CD4-positive, alpha-beta T cell treated with Interleukin-6 for 4 hours (primary cell): ENCODE results near the gene ITPR2.
"Not testable (repeated sequence)": the region's sequence is repeated elsewhere in the genome, so short reads cannot be mapped to it uniquely, and the experiment has no call there.

Experiments used
- DNase-seq: peaks from one replicate; pipeline ENCODE4 v3.0.0-alpha.2; 2020; ENCODE audit warnings: mixed read lengths

Gene ITPR2

DNA sequence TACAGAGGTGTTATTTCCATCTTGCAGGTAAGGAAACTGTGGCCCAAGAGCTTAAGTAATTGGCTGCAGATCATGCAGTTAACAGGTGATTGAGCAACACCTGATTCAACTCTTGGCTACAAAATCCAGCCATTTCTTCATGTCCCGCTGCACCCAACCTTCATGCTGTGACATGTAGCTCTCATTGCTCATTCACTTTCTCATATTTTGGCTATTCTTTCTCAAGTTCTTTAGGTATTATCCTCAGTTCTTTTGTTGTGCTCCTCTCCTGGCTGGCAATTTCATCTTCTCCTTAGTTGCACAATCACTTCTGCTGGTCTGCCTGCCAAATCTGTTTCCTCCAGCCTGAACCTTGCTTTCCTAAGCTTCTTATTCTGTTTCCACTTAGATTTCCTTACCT, 336.8 kb downstream of the ITPR2 start:
- no peak for DNase-seq

- no peak for DNase-seq
Observed at GRCh38 chr12:26493656-26494055, 339.3 kb downstream of the ITPR2 start.

GRCh38 chr12:26492406-26492805, 340.6 kb downstream of the ITPR2 start:
- DNase-seq: no peak

DNA sequence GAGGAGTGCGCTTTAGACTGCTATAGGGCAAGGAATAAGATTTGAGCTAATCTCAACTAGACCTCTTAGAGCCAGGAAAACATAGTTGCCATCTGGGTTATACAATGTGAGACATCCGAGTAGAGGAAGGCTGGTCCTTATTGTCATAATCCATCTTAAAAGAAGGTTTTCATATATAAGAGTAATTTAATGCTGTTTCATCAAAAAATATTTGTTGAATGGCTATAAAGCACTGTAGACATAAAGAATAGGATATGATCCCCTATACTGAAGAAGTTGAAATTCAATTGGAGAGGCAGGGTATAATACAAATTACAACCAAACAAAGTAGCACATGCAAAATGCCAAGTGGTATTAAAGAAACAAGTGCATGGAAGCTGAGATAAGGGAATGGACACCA, 343.1 kb downstream of the ITPR2 start:
- DNase-seq: no peak

DNA sequence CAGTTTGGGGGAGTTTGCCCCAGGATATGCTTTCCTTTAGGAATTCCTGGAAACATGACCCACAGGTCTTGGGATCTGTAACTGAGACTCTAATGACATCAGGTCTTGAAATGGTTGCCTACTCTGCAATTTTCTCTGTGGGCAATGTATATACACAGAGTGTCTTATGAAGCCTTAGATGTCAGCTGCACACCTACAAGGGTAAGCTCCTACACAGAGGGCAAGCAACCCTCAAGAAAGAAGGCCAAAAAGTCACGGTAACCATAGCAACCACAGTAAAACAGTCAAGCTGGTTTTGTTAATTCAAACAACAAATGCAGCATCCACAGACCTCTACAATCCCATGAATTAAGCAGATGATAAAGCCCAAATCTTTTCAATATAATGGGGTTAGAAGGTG, 344.6 kb downstream of the ITPR2 start:
- DNase-seq: no peak

GRCh38 chr12:26473291-26473690, 359.7 kb downstream of the ITPR2 start:
- no peak for DNase-seq

DNA sequence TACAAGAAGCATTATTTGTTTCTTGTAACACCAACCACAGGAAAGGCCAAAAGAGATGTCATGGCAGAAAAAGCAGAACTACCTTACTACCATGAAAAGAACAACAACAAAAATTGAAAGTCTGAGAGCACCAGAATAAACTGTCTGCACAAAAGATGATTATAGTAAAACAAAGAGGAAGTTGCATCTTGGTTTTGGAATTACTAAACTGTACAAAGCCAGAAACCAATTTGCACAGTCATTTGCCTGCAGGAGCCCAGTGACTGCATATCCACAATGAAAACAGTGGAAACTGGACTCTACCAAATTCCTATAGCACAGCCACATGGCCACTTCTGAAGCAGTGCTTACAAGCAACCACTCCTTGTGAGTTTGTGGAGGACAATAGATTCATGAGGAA, 361.4 kb downstream of the ITPR2 start:
- no peak for DNase-seq

DNA sequence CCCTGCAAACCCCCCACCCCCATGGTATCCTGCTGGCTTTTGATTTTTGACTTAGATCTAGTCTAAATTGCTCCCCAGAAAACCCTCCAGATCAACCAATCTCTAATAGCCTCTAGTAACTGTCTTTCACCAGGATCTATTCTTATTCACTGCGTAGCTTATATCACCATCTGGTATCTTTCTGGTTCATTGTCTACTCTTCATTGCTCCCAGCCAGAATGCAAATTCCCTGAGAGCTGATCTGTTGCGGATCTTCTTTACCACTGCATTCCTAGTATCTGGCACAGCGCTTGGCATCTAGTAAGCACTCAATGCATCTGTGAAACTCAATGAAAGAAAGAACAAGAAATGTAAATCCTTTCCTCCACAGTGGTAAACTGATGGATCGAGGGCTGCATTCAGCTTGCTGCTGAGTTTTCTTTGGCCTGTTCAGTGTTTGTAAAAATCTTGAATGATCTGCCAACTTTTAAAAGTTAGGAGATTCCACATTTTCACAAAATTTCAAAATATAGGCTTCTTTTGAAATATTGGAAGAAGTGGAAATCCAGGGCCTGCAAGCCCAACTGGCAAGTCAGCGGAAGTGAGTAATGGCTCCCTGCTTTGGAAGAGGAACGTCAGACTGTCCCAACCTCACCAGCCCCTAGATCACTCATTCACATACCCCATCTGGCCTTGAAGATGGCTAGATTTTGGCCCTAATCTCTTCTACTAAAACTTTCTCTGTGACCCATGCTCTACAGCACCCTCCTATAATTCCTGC, 363.4 kb downstream of the ITPR2 start:
- no peak for DNase-seq

DNA sequence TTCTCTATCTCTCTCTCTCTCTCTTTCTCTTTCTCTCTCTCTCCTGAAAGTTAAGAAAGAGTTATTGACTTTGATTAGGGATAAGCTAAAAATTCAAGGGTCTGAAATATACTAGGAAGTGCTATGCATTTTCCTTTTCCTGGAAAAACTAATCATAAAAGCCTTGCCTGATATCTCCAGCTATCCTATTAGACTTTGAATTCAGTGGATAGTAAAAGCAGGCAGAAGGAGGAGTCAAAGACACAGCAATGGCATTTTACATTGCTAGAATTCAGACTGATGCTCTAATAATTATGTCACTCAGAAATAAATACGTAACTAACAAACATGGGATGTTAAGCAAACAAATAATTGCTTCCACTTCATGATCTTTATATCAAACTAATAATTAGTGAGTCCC, 365.6 kb downstream of the ITPR2 start:
- DNase-seq: no peak

GRCh38 chr12:26466726-26467125, 366.3 kb downstream of the ITPR2 start:
- DNase-seq: no peak

DNA sequence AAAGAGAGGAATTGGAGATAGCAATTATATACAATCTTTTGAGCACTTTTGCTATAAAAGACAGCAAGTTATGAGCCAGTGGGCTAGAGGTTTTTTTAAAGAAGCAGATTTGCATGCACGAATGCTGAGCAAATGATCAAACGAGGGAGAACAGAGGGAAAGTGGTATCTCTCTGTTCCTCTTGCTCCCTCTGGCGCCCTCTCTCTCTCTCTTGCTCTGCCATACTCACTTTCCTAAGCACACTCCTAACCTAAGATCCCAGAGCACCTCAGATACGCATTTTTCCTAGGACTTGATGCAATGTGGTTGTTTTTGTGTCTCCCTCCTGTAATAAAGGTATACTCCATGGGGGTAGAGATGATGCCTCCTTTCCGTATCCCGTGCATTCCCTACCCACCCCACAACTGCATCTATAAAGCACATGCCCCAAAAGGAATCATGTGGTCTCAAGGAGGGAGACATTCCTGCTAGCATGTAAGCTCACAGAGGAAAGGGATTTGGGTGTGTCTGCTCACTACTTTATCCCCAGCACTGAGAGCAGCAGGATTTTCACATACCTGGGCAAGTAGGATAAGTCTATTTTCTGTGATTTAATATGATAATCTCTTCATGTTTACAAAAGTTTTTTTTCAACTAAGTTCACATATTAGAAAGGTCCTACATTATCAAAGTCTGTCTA, 367.4 kb downstream of the ITPR2 start:
- DNase-seq: no peak

DNA sequence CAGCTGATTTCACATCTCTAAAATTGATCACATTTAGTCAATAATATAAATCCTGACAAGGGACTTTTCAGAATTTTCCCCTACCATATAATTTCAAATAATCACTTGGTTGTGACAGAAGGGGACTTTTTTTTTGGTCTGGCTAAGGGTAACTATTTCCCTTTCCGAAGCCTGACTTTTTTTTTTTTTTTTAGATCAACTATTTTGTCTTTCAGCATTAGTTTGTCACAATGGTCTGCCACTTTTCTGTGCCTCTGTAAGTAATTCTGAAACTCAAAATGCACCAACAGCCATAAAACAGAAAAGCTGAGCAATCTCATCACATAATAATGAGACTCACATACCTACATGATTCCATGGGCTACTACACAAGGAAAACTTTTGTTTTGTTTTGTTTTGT, 371.2 kb downstream of the ITPR2 start:
- no peak for DNase-seq

GRCh38 chr12:26460361-26460760, 372.6 kb downstream of the ITPR2 start:
- DNase-seq: no peak

GRCh38 chr12:26455936-26456574, 376.9 kb downstream of the ITPR2 start:
- DNase-seq: no peak

DNA sequence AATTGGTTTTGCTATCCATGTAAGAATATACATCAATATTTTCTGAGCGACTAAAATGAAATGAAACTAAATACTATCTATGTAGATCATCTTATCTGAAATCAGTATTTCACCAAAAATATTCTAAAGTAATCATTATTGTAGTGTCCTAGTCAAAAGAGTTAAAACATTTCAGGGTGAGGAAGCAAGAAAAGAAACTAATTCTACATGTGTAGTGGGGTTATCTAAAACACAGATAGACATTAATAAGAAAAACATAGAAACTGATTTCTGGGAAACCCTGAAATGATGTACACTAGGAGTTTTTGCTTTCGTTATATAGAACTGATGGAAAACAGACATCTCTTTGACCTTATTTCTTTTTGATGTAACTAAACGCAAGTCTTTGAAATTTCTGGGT, 379.7 kb downstream of the ITPR2 start:
- no peak for DNase-seq

- DNase-seq: no peak
Observed at GRCh38 chr12:26452511-26452910, 380.5 kb downstream of the ITPR2 start.

GRCh38 chr12:26451763-26452162, 381.2 kb downstream of the ITPR2 start:
- no peak for DNase-seq

GRCh38 chr12:26445909-26446308, 387.1 kb downstream of the ITPR2 start:
- DNase-seq: no peak

DNA sequence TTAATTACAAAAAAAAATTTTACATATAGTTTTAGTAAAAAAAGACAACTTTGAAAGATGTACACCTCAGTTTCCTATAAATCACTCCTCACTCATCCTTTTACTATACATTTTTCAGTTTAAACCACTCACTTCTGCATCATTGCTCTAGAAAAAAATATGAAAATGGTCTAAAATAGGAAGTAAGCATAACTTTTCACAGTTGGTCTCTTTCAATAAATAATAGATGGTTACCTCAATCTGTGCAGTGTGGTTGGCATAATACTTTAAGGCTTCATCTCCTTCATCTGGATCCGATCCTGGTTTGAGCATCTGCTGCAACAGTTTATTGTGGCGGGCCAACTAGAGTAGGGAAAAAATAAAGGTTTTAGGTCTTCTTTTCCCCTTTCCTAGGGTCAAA, 389.7 kb downstream of the ITPR2 start:
- DNase-seq: no peak

DNA sequence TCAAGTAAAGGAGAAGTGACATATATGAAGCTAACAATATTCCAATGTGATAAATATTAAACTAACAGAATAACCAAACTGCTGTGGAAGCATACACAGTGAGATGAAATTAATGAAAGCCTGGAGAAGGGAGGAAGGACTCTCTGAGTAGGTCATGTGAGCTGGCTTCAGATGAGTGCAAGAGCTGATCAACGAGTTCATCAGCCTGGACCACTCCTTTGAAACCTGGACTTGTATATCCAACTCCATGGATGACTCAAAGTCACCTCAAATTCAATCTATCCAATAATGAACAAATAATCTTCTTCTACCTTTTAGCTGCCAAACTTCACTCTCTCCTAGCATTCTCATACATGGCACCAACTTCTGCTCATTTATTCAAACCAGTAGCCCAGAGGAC, 391.6 kb downstream of the ITPR2 start:
- DNase-seq: no peak

GRCh38 chr12:26435069-26435404, 398.0 kb downstream of the ITPR2 start:
- no peak for DNase-seq

- no peak for DNase-seq
Observed at GRCh38 chr12:26434299-26435068, 398.5 kb downstream of the ITPR2 start.

DNA sequence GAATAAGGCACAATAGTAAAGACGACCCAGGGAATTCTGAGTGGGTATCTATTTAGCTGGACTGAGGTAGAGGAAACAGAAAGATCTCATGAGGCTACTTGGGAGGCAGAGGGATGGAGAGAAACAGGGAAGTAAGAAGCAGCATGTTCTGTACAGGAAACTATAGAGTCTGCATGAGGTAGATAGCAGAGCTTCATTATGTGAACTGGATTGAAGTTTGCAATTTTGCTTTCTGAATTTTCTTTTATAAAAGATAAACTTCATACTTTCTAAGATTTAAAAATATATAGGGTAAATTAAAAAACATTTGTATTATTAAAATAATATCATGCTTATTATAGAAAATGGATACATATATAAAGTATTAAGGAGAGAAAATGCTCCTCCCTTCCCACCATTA, 399.3 kb downstream of the ITPR2 start:
- DNase-seq: not testable (repeated sequence)

- no peak for DNase-seq
Observed at GRCh38 chr12:26431211-26431610, 401.8 kb downstream of the ITPR2 start.
